T-helper 22 cell (primary cell): ENCODE measurements around the gene TM9SF4.
"Not testable (repeated sequence)": the region's sequence is repeated elsewhere in the genome, so short reads cannot be mapped to it uniquely, and the experiment has no call there.

Experiments
- DNase-seq: peaks from one replicate; pipeline ENCODE4 v3.0.0-alpha.2; 2020; ENCODE audit warnings: low read depth

The TM9SF4 gene

GRCh38 chr20:32158351-32158750 lies 48.8 kb downstream of the TM9SF4 start:
- DNase-seq: no peak

- no peak for DNase-seq
Measured at GRCh38 chr20:32158943-32159660, 49.6 kb downstream of the TM9SF4 start.

GRCh38 chr20:32159766-32160221 lies 50.3 kb downstream of the TM9SF4 start:
- no peak for DNase-seq

DNA sequence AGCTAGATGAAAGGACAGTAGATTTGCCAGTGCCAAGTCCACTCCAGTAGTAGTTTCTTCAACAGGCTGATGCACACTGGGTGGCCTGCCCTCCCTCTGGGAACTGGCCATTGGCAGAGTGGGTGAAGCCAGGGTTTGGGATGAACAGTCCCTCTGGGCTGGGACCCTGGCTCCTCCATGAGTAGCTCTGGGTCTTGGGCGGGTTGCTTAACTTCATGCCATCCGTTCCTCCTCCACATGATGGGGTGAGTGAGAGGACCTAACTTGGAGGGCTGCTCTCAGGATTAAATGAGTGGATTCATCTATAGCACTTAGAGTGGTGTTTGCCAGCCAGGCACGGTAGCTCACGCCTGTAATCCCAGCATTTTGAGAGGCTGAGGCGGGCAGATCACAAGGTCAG lies 50.8 kb downstream of the TM9SF4 start:
- no peak for DNase-seq

DNA sequence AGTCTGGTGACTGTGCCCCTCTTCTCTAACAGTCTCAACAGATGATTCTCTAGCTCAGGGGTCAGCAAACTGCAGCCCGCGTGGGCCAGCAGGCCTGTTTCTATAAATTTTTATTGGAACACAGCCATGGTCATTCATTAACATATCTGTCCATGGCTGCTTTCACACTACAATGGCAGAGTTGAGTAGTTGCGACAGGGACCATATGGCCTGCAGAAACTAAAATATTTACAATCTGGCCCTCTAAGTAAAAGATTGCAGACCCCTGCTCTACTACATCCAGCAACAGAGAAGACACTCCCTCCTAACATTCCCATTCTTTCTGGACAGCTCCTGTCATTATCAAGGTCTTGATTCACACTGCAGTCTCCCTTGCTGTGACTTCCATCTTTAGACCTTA lies 52.8 kb downstream of the TM9SF4 start:
- no peak for DNase-seq

DNA sequence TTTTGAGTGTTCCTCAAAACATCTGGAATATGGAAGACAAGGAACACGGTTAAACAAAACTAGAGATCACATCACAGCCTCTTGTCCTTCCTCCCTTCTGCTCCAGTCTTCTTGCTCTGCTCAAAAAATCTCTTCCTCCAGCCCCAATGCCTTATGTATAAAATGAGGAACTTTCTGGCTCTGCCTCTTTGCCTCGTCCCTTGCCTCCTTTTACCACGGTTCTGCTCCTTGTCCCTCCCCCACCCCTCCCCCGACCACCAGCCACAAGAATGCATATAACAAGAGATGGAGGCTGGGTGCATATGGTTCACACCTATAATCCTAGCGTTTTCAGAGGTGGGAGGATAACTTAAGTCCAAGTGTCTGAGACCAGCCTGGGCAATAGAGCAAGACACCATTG lies 54.4 kb downstream of the TM9SF4 start:
- no peak for DNase-seq

DNA sequence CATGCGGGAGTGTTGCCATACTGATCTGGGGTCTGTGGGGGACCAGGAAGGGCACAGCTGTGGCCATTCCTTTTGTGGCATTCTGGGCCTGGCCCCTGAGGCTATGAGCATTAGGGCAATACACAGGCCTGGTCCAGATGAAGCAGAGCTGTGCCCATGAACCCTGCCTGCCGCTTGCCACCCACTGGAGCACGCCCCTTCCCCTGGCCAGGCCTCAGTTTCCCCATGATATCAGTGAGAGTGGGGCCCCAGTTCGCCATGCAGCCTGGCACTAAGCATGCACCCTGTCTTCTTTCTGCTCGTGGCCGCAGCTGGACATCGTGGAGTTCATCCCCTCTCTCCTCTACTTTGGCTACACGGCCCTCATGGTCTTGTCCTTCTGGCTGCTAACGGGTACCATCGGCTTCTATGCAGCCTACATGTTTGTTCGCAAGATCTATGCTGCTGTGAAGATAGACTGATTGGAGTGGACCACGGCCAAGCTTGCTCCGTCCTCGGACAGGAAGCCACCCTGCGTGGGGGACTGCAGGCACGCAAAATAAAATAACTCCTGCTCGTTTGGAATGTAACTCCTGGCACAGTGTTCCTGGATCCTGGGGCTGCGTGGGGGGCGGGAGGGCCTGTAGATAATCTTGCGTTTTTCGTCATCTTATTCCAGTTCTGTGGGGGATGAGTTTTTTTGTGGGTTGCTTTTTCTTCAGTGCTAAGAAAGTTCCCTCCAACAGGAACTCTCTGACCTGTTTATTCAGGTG lies 55.6 kb downstream of the TM9SF4 start:
- no peak for DNase-seq

DNA sequence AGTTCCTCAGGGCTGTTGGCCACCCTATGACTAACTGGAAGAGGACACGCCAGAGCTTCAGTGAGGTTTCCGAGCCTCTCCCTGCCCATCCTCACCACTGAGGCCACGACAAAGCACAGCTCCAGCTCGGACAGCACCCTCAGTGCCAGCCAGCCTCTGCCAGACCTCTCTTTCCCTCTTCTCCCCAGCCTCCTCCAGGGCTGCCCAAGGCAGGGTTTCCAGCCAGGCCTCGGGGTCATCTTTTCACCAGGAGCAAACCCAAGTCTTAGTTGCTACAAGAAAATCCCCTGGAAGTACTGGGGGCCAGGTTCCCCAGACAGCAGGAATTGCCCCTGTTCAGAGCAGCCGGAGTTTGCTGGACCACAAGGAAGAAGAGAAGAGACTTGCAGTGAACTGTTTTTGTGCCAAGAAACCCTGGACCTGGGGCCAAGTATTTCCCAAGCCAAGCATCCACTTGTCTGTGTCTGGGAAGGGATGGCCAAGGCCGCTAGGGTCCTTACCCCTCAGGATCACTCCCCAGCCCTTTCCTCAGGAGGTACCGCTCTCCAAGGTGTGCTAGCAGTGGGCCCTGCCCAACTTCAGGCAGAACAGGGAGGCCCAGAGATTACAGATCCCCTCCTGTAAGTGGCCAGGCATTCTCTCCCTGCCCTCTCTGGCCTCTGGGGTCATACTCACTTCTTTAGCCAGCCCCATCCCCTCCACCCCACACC lies 56.5 kb downstream of the TM9SF4 start:
- no peak for DNase-seq

DNA sequence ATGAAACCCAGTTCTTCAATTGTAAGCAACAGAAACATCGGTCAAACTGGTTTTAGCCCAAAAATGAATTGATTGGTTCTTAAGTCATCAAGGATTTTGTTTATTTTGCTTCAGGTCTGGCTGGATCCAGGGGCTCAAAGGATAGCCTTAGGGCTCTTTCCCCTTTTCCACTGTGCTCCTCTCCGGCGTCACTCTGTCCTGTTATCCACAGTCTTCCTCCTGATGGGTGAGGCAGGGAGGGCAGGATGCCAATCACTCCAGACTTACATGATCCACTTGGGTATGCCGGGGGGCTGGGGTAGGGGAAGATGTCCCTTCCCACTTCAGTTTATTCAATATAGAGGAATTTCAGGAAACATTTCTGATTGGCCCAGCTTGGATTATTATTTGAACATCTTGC lies 58.0 kb downstream of the TM9SF4 start:
- no peak for DNase-seq

DNA sequence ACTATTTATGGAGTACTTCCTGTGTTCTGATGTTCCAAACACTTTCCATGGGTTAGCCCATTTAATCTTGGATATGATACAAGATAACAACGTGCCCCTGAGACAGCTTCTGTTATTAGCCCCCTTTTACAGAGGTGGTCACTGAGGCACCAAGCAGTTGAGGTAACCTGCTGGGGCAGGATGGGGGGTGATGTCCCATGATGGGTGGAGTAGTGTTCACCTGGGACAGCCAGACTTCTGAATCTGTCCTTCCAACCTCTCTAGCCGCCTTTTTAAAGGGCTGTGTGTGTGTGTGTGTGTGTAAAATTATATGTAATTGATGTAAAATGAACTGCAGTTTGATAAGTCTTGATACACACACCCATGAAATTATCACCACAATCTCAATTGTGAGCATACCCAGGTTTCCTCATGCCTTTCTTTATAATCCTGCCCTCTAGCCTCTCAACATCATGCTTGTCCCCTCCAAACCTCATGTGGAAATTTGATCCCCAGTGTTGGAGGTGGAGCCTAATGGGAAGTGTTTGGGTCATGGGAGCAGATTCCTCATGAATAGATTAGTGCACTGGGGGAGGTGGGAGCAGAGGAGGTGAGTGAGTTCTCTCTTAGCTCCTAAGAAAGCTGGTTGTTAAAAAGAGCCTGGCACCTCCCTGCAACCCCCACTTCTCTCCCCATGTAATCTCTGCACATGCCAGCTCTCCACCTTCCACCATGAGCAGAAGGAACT lies 58.8 kb downstream of the TM9SF4 start:
- DNase-seq: no peak

DNA sequence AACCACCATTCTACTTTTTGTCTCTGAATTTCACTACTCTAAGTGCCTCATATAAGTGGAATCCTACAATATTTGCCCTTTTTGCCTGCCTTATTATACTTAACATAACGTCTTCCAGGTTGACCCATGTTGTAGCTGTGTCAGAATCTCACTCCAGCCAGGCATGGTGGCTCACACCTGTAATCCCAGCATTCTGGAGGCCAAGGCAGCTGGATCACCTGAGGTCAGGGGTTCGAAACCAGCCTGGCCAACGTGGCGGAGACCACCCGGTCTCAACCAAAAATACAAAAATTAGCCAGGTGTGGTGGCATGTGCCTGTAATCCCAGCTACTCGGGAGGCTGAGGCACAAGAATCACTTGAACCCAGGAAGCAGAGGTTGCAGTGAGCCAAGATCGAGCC lies 68.2 kb downstream of the TM9SF4 start:
- not testable (repeated sequence) for DNase-seq

DNA sequence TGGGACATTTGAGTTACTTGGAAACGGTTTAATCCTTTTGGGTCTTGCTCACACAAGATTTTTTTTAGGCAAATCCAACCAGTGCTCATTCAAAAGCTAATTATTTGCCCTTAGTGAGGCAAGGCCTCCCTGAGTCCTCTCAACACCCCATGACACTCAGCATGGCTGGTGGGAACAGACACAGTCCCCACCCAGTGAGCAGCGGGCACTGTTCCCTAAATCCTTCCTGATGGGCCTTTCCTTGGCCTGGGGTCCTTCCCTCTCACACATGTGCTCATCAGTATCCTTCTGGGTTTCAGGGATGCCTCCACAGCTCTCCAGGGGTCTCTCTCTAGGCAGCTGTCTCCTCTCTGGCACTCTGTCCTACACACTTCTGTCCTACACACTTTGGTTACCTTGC lies 70.0 kb downstream of the TM9SF4 start:
- DNase-seq: no peak

- no peak for DNase-seq
Measured at GRCh38 chr20:32179934-32180333, 70.4 kb downstream of the TM9SF4 start.

- no peak for DNase-seq
Measured at GRCh38 chr20:32181606-32182005, 72.1 kb downstream of the TM9SF4 start.

GRCh38 chr20:32183947-32184635 lies 74.6 kb downstream of the TM9SF4 start:
- DNase-seq: no peak

DNA sequence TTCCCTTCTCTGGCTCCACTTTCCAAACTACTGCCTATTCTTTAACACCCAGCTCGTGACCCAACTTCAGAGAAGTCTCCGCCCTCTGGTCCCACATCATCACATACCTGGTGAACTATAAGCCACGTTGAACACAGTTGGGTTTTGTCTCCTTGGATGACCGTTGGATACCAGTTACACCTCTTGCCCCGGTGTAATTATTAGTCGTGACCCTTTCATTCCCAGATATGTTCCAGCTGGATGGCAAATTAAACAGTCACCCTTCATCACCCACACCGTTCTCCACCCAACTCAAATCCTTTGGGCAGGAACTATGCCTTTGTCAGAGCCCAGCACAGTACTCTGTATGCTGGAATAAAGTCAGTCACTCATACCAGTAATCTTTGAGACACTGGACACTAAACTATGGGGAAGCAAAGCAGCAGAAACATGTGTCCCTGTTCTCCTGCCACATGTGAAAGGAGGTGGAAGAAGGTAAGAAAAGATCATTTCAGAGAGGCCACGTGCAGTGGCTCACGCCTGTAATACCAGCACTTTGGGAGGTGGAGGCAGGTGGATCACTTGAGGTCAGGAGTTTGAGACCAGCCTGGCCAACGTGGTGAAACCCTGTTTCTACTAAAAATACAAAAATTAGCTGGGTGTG lies 75.6 kb downstream of the TM9SF4 start:
- DNase-seq: no peak

DNA sequence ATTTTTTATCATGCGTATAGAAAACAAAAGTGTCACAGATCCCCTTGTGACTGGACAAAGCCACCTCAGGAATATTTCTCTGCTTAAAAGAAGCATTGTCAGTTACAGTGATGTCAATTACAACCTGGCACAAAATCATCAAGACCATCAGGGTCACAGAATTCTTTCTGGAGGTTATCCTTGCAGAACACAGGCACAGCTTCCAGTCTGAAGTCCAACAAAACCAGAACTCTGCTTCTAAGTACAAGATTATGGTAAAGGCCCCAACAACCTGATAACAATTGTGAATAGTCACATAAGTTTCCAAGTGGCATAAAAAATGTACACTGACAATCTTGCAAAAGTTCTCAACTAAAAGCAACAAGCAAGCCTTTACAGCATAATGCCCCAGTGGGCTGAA lies 77.0 kb downstream of the TM9SF4 start:
- no peak for DNase-seq

DNA sequence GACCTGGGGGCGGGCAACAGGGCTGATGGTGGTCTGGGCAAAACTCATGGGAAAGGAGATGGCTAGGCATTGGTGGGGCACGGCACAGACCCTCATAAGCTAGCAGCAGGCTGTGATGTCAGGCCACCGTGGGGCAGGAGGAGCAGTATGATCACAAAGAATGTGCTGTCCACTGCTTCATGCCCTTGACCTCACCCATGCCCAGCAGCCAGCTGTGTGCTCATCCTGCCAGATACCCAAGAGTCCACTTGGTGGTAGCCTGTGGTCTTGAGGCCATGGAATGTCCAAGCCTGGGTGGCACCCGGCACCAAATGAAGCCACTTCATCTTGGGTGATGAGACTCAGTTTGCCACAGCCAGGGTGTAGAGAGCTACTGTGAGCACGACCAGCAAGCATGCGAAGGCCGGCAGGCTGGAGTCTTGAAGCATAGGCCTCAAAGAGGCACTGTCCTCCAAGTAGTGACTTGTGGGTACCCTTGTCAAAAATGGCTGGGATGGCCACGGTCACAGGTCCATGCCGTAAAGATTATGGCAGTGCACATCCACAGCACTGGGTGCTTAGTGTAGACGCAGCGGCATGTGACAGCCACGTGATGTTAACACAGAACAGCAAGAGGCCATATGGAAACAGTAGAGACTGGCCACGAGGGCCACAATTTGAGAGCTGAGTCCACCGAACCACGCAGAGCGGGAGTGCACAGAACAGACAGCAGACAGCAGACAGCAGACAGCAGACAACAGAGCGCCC lies 79.0 kb downstream of the TM9SF4 start:
- no peak for DNase-seq

GRCh38 chr20:32189123-32189410 lies 79.6 kb downstream of the TM9SF4 start:
- DNase-seq: no peak

- DNase-seq: no peak
Measured at GRCh38 chr20:32189691-32190615, 80.4 kb downstream of the TM9SF4 start.
